ENCODE measurements around the gene FAM237A. TPM values are rescaled to one million over a fixed set of nuclear protein-coding genes. Genes with fewer than 3 reads are reported as not detected.

The FAM237A gene
- not detected for total RNA-seq
- not detected for polyA plus RNA-seq (ENCODE audit: insufficient read length in 6 of 6)
- long read RNA-seq, donor 1, result 0 reads
- long read RNA-seq, donor 2, result 0 reads
- long read RNA-seq, donor 3, result 0 reads
- long read RNA-seq, donor 4, result 0 reads
- long read RNA-seq, donor 5, result 0 reads
- long read RNA-seq, donor 6, result 0 reads
- long read RNA-seq, donor 7, result 0 reads
- long read RNA-seq, donor 8, result 0 reads
- long read RNA-seq, donor 9, result 0 reads
- long read RNA-seq, donor 10, result 0 reads
- long read RNA-seq, donor 11, result 0 reads
- long read RNA-seq, donor 12, result 0 reads

- ATAC-seq, result peak; percentile 79
- Histone ChIP-seq H3K4me1 (no peaks in the 10 kb centered on the region), H3K27me3 (peaks cover 17 to 42% of the 10 kb centered on the region in 2 donors), H3K36me3 (no peaks in the 10 kb centered on the region), H3K9me3 (no peaks in the 10 kb centered on the region), H3K4me3 (no peak within 1 kb of the TSS), H3K27ac (no peak within 1 kb of the TSS)
- intact Hi-C loops (cut with DNase I), result no loop called here
- DNase-seq, result peak in 3 of 4 donors; percentile 55 to 68 (median 59)
- no peak for TF ChIP-seq CTCF (IDR thresholded peaks at IDR 0.05)
Measured at GRCh38 chr2:206642075-206643025, at the start of gene FAM237A. TSS of gene FAM237A (plus strand) at chr2:206642487. CDS start at chr2:206644237, 1,750 bp downstream.

DNA sequence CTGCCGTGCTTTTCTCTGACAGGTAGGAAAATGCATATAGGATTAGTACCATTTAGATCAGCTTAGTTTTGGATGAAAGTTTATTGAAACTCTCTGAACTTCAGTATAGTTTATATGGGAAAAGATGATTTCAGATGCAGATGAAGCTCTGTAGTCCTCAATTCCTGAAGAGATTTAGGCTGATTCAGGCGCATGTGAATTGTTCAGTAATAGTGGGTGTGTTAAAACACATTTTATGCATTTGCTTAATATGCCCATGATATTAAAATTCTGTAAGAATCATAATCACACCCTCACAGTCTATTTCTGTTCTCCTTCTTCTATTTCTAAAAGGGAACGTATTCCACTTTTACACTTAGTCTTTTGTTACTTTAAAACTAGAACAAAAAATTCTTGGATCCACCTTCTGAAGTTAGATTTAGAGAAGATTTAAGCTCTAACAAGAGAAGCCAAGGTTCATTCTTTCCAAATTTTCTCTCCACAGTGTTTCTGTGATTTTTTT, 44.5 kb upstream of the FAM237A start:
- Histone ChIP-seq H3K27ac (no peak overlapping the region), H3K9me3 (no peaks in the 10 kb centered on the region), H3K4me3 (no peak overlapping the region), H3K27me3 (no peaks in the 10 kb centered on the region), H3K36me3 (no peaks in the 10 kb centered on the region), H3K4me1 (no peaks in the 10 kb centered on the region)
- no peak for TF ChIP-seq CTCF (IDR thresholded peaks at IDR 0.05)
- ATAC-seq (no peak), DNase-seq (no peak)
- intact Hi-C loops (cut with DNase I), result no loop called here

DNA sequence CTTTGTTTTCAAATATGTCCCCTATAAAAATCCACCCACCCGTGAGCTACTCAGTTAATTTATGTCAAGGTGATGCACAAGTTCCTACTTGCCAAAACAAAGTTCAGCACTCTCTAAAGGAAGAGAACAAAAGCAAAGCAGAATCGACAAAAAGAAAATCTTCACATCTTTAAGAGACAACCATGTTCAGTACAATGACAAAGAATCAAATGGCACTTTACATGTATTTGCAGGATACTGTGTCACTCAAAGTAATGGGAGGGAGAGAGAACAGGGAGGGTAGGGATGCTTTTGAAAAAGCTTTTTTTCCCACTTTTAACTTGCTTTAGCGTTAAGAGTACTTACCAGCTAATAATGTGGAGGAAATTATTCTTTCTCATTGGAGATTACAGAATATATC, 39.0 kb upstream of the FAM237A start:
- ATAC-seq, result no peak

GRCh38 chr2:206610451-206610850, 31.8 kb upstream of the FAM237A start:
- Histone ChIP-seq H3K4me3 (no peak overlapping the region), H3K27me3 (no peaks in the 10 kb centered on the region), H3K4me1 (no peaks in the 10 kb centered on the region), H3K9me3 (no peaks in the 10 kb centered on the region), H3K27ac (no peak overlapping the region), H3K36me3 (no peaks in the 10 kb centered on the region)
- DNase-seq (no peak), ATAC-seq (no peak)
- intact Hi-C loops (cut with DNase I), result no loop called here
- TF ChIP-seq CTCF (IDR thresholded peaks at IDR 0.05), result no peak

More for the DNA sequence above, 39.0 kb upstream of the FAM237A start:
- TF ChIP-seq CTCF (IDR thresholded peaks at IDR 0.05), result no peak
- Histone ChIP-seq H3K36me3 (no peaks in the 10 kb centered on the region), H3K27ac (no peak overlapping the region), H3K4me1 (no peaks in the 10 kb centered on the region), H3K4me3 (no peak overlapping the region), H3K9me3 (no peaks in the 10 kb centered on the region), H3K27me3 (no peaks in the 10 kb centered on the region)
- DNase-seq, result no peak
- intact Hi-C loops (cut with DNase I), result no loop called here

DNA sequence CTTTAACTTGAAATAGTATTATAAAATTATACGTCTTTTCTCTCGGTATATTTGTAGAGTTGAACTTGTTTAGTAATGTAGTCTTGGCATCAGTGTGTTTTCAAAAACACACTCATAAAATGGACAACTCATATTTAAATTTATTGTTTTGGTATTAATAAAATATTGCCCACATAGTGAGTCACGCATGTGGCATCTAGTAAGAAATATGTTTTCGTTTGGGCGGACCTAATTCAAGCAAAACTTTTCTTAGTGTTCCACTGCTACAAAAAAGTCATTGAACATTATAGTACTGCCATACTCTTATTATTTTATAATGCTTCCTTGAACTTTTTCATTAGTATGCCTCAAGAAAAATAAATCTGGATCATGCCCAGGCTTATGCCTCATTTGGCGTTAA, 31.1 kb upstream of the FAM237A start:
- no peak for ATAC-seq
- Histone ChIP-seq H3K27me3 (no peaks in the 10 kb centered on the region), H3K27ac (no peak overlapping the region), H3K9me3 (no peaks in the 10 kb centered on the region), H3K4me1 (no peaks in the 10 kb centered on the region), H3K36me3 (no peaks in the 10 kb centered on the region), H3K4me3 (no peak overlapping the region)
- DNase-seq, result no peak
- TF ChIP-seq CTCF (IDR thresholded peaks at IDR 0.05), result no peak
- intact Hi-C loops (cut with DNase I), result no loop called here

Data from left lung (tissue), 14 donors.